ENCODE data around the gene ANK3.

The ANK3 gene

DNA sequence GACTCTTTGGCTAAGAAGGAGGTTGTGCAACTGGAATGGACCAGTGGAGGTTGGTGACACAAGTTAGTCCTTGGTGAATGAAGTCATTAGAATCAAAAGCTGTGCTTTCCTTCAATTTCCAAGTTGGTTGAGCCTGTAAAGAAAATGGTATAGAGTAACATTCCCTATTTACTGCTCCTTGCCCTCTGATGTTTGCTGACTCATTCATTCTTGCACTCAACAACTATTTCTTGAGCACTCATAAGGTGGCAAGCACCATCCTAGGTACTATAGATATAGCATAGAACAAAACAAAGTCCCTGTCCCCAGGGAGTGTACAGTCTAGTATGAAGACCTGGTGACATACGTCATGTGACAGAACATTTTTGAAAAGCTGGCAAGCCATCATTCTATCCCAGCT lies 364.4 kb downstream of the ANK3 start:
- Histone ChIP-seq H3K27ac (ENCODE audit: low read depth, low read length) (no peak overlapping the region), H3K9me3 (ENCODE audit: control insufficient read depth, insufficient read depth, low read depth, low read length) (no peaks in the 10 kb centered on the region), H3K4me1 (ENCODE audit: control insufficient read depth, insufficient read depth, low read length) (no peaks in the 10 kb centered on the region; the same call in 1 of the 2 replicates), H3K36me3 (ENCODE audit: control insufficient read depth, insufficient read depth, low read length) (no peaks in the 10 kb centered on the region), H3K27me3 (ENCODE audit: control insufficient read depth, insufficient read depth, low read length) (no peaks in the 10 kb centered on the region), H3K9ac (ENCODE audit: low read length) (no peak overlapping the region), H3K4me3 (ENCODE audit: low read depth, low read length) (no peak overlapping the region)

DNA sequence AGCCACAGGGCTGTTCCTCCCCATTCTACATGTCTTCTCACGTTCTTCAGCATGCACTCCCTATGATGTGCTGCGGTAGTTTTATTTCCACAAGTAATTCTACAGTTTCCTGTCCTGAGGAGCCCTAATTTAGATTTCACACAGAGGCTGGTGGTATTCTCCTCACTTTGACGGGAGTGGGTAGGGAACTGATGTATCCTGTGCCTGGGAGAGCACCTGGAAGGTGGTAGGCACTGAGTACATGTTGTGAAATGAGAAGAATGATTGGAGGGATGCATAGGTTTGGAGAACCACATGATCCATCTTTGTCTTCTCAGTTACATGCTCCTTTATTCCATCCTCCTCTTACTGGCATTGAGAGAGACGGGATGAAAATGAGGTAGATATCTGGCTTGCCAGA lies 365.2 kb downstream of the ANK3 start:
- no peak overlapping the region for H3K27ac ChIP-seq (ENCODE audit: low read depth, low read length)
- no peak overlapping the region for H3K9ac ChIP-seq (ENCODE audit: low read length)
- no peaks in the 10 kb centered on the region; the same call in 1 of the 2 replicates for H3K4me1 ChIP-seq (ENCODE audit: control insufficient read depth, insufficient read depth, low read length)
- no peak overlapping the region for H3K4me3 ChIP-seq (ENCODE audit: low read depth, low read length)
- H3K27me3 ChIP-seq (ENCODE audit: control insufficient read depth, insufficient read depth, low read length) = no peaks in the 10 kb centered on the region
- H3K36me3 ChIP-seq (ENCODE audit: control insufficient read depth, insufficient read depth, low read length) = no peaks in the 10 kb centered on the region
- H3K9me3 ChIP-seq (ENCODE audit: control insufficient read depth, insufficient read depth, low read depth, low read length) = no peaks in the 10 kb centered on the region

DNA sequence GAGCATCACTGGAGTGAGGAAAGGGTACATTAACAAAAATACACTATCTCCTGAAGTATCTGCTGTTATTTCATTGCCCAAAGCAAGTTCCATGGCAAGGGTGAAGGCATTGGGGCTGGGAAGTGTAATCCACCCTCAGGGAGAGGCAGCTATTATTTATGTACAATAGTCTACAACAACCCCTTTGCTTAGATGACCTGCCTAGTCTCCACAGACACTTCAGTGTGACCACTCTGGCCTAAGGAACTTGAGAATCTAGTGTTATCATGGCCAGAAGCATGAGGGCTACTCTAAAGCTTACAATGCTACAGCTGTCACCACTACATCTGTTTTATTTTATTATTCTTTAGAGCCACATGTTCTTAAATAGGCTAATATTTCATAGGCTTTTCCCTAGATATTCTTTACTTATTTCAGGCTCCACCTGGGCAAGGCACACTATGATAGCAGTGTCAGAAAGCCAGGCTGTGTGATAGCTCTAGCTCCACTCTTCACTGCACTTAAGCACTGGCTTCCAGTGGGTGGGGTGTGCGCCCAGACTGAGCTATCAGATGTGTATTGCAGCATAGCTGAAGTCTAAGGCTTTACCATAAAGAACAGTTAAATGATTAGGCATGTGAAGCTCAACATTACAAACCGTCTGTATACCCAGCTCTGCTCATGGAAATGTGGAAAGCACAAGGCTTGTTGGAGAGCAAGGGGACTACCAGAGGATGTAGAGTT lies 366.4 kb downstream of the ANK3 start:
- H3K9ac ChIP-seq (ENCODE audit: low read length) = no peak overlapping the region
- H3K27ac ChIP-seq (ENCODE audit: low read depth, low read length) = no peak overlapping the region
- H3K27me3 ChIP-seq (ENCODE audit: control insufficient read depth, insufficient read depth, low read length) = no peaks in the 10 kb centered on the region
- no peaks in the 10 kb centered on the region for H3K36me3 ChIP-seq (ENCODE audit: control insufficient read depth, insufficient read depth, low read length)
- H3K9me3 ChIP-seq (ENCODE audit: control insufficient read depth, insufficient read depth, low read depth, low read length) = no peaks in the 10 kb centered on the region
- no peak overlapping the region for H3K4me3 ChIP-seq (ENCODE audit: low read depth, low read length)
- no peaks in the 10 kb centered on the region for H3K4me1 ChIP-seq (ENCODE audit: control insufficient read depth, insufficient read depth, low read length)

DNA sequence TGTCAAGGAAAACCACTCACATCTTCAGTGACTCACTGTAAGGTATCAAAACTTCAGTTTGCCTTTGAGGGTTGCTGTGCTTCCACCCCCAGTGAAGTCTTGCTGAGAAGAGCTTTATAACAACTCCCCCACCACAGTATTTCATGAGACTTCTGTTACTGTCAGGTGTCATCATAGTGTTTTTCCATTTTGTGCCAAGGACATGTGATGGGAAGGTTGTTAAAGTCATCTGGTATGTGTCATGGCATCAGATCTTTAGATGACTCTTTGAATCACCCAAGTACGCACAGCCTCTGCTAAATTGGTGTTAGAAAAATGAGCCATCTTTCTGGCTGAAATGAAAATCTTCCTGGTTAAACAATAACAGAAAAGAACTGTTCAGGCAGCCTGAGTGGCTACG lies 368.3 kb downstream of the ANK3 start:
- Histone ChIP-seq H3K4me1 (ENCODE audit: control insufficient read depth, insufficient read depth, low read length) (no peaks in the 10 kb centered on the region), H3K9ac (ENCODE audit: low read length) (no peak overlapping the region), H3K27ac (ENCODE audit: low read depth, low read length) (no peak overlapping the region), H3K36me3 (ENCODE audit: control insufficient read depth, insufficient read depth, low read length) (no peaks in the 10 kb centered on the region), H3K9me3 (ENCODE audit: control insufficient read depth, insufficient read depth, low read depth, low read length) (no peaks in the 10 kb centered on the region), H3K27me3 (ENCODE audit: control insufficient read depth, insufficient read depth, low read length) (no peaks in the 10 kb centered on the region), H3K4me3 (ENCODE audit: low read depth, low read length) (no peak overlapping the region)

DNA sequence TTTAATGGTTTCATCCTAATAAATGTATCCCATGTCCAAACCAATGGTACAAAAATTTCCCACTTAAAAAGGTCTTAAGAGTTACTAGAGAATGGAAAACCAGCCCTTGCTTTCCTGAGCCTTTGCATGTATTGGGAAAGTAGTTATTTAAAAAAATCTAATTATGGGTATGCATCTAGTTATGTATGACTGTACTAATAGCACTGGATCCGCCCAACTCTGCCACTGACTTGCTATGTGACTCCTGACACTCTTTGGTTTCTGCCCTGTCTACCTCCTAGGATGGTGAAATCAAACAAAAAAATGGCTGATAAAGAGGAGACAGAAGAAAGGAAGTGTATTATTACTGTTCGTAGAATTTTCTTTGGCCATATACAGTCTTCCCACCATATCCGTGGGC lies 372.9 kb downstream of the ANK3 start:
- H3K27ac ChIP-seq (ENCODE audit: low read depth, low read length) = no peak overlapping the region
- H3K36me3 ChIP-seq (ENCODE audit: control insufficient read depth, insufficient read depth, low read length) = no peaks in the 10 kb centered on the region

DNA sequence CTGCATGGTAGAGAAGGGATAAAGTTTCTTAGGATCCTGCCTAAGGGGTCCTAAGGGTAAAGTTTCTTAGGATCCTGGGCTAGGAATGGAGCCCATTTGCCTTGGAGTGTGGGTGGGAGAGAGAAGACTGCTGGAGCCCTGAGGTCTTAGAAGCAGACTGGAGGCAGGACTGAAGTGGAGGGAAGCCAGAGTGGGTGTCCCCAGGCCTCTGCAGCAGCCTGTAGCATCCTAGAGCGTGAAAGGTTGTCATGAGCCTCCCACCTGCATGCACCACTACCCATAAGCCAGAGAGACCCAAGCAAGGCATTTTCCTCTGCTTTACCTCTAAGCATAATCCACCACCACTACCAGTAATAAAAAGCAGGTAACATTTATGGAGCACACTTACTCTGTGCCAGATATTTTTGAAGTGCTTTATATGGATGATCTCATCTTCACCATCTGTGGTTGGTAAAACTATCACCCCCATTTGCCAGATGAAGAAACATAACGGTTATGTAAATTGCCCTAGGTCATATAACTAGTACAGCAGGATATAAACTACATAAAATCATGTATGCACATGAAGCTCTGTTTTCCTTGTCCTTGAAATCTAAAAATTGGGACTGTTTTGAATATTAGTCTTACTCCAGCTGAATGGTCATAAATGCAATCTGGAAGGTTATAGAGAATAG lies 379.8 kb downstream of the ANK3 start:
- H3K27me3 ChIP-seq (ENCODE audit: control insufficient read depth, insufficient read depth, low read length) = no peaks in the 10 kb centered on the region
- no peak overlapping the region for H3K27ac ChIP-seq (ENCODE audit: low read depth, low read length)
- H3K9ac ChIP-seq (ENCODE audit: low read length) = no peak overlapping the region
- H3K4me3 ChIP-seq (ENCODE audit: low read depth, low read length) = no peak overlapping the region
- no peaks in the 10 kb centered on the region for H3K9me3 ChIP-seq (ENCODE audit: control insufficient read depth, insufficient read depth, low read depth, low read length)
- H3K36me3 ChIP-seq (ENCODE audit: control insufficient read depth, insufficient read depth, low read length) = no peaks in the 10 kb centered on the region
- H3K4me1 ChIP-seq (ENCODE audit: control insufficient read depth, insufficient read depth, low read length) = no peaks in the 10 kb centered on the region

More for the DNA sequence above, 372.9 kb downstream of the ANK3 start:
- H3K4me1 ChIP-seq (ENCODE audit: control insufficient read depth, insufficient read depth, low read length) = no peaks in the 10 kb centered on the region
- no peaks in the 10 kb centered on the region for H3K27me3 ChIP-seq (ENCODE audit: control insufficient read depth, insufficient read depth, low read length)
- H3K4me3 ChIP-seq (ENCODE audit: low read depth, low read length) = no peak overlapping the region
- no peak overlapping the region for H3K9ac ChIP-seq (ENCODE audit: low read length)
- 0 out of 2 replicates have a peak, but pooled peaks cover 3% of the 10 kb centered on the region for H3K9me3 ChIP-seq (ENCODE audit: control insufficient read depth, insufficient read depth, low read depth, low read length)

DNA sequence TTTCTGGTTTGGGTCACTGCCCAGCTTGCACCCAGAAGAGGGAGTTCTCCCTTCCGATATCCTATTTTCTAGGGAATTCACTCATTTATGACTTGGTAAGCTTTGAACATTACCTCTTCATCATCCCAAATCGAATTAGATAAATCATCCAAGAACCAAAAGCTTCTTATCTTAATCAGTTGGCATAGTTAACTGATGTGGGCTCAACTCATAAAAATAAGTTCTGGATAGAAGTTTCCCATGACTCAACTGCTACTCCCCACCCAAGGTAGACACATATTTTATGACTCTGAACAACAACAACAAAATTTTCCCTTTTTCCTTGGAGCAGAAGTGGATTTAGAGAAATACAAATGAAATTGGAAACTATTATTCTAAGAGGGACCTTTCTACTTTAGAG lies 380.4 kb downstream of the ANK3 start:
- peaks cover 3% of the 10 kb centered on the region for H3K4me1 ChIP-seq (ENCODE audit: control insufficient read depth, insufficient read depth, low read length)
- H3K9ac ChIP-seq (ENCODE audit: low read length) = no peak overlapping the region
- no peak overlapping the region for H3K27ac ChIP-seq (ENCODE audit: low read depth, low read length)
- H3K27me3 ChIP-seq (ENCODE audit: control insufficient read depth, insufficient read depth, low read length) = no peaks in the 10 kb centered on the region
- no peaks in the 10 kb centered on the region for H3K9me3 ChIP-seq (ENCODE audit: control insufficient read depth, insufficient read depth, low read depth, low read length)
- no peaks in the 10 kb centered on the region for H3K36me3 ChIP-seq (ENCODE audit: control insufficient read depth, insufficient read depth, low read length)
- H3K4me3 ChIP-seq (ENCODE audit: low read depth, low read length) = no peak overlapping the region

DNA sequence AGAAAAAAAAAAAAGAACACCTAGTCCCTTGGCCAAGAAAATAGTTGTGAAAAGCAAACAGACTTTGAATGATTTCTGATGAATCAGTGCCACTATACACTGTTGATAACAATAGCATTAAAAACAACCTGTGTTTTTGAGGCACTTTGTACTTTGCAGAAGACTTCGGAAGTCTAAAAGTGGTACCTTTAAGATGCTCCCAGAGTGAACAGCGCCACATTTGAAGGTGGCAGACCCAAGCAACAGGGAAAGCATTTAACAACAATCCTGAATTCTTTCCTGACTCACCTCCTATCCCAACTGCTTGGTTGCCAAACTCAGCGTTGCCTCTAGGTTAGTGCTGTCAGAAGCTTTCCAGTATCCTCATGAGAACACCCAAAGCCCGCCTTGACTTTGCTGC lies 380.9 kb downstream of the ANK3 start:
- Histone ChIP-seq H3K27me3 (ENCODE audit: control insufficient read depth, insufficient read depth, low read length) (no peaks in the 10 kb centered on the region), H3K9ac (ENCODE audit: low read length) (no peak overlapping the region), H3K4me1 (ENCODE audit: control insufficient read depth, insufficient read depth, low read length) (peaks cover 8% of the 10 kb centered on the region), H3K9me3 (ENCODE audit: control insufficient read depth, insufficient read depth, low read depth, low read length) (no peaks in the 10 kb centered on the region), H3K4me3 (ENCODE audit: low read depth, low read length) (no peak overlapping the region), H3K27ac (ENCODE audit: low read depth, low read length) (no peak overlapping the region), H3K36me3 (ENCODE audit: control insufficient read depth, insufficient read depth, low read length) (no peaks in the 10 kb centered on the region)

DNA sequence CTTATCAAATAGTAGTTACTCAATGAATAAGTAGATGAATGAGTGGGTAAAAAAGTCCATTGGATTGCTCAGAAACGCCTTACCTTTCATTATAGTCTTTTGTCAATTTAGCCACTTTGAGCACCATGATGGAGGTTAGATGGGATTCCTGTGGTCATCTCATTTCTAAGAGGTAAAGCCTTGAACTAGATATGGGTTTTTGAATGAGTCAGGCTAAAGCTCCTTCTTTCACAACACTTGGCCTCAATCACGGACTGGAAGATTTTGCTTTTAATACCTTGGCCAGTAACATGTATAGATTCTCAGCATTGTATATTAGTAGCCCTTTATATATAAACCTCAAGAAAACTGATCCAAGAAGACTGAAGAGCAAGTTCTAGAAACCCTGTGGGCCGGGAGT lies 383.6 kb downstream of the ANK3 start:
- Histone ChIP-seq H3K9ac (ENCODE audit: low read length) (no peak overlapping the region), H3K4me1 (ENCODE audit: control insufficient read depth, insufficient read depth, low read length) (peaks cover 19% of the 10 kb centered on the region), H3K36me3 (ENCODE audit: control insufficient read depth, insufficient read depth, low read length) (no peaks in the 10 kb centered on the region), H3K9me3 (ENCODE audit: control insufficient read depth, insufficient read depth, low read depth, low read length) (no peaks in the 10 kb centered on the region), H3K27me3 (ENCODE audit: control insufficient read depth, insufficient read depth, low read length) (no peaks in the 10 kb centered on the region), H3K4me3 (ENCODE audit: low read depth, low read length) (no peak overlapping the region), H3K27ac (ENCODE audit: low read depth, low read length) (no peak overlapping the region)

DNA sequence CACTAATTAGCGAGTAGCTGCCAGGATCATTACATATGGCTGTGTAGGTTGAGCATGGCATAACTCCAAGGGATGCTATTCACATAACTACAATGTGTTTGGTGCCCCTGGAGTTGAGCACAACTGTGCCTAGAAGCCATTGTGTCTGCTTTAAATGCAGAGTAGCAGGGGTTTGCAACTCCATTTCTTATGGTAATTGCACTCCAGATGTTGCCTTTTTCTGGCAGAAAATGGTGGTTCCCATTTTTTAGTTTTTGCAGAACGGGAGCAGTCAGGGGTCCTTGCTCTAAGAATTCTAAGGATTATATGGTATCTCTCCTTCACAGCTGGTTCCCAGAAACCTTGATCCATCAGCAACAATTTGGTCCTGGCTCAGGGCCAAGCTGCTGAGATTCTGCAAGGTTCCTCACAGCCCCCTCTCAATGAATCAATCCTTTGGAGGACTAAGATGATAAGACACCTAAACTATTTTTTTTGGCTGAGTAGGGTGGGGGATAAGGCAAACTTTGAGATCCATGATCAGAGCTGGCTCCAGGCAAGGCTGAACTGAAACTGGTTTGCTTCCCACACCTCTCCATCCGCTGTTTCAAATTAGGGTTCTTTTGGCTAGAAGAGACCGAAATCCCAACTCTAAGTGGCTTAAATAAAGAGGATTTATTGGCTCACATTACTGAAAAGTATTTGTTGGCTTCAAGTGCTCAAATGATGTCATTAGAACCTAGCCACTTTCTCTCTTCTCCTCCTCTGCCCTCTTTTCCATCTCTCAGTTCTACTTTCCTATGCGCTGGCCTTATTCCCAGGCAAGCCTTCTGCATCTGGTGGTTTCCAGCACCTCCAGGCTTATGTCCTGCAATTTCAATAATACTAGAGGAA lies 385.8 kb downstream of the ANK3 start:
- Histone ChIP-seq H3K4me1 (ENCODE audit: control insufficient read depth, insufficient read depth, low read length) (peaks cover 19% of the 10 kb centered on the region), H3K9ac (ENCODE audit: low read length) (peak overlapping the region; percentile 9), H3K36me3 (ENCODE audit: control insufficient read depth, insufficient read depth, low read length) (no peaks in the 10 kb centered on the region), H3K27me3 (ENCODE audit: control insufficient read depth, insufficient read depth, low read length) (no peaks in the 10 kb centered on the region), H3K27ac (ENCODE audit: low read depth, low read length) (peak overlapping the region; percentile 41; the same call in 1 of the 2 replicates), H3K9me3 (ENCODE audit: control insufficient read depth, insufficient read depth, low read depth, low read length) (no peaks in the 10 kb centered on the region), H3K4me3 (ENCODE audit: low read depth, low read length) (no peak overlapping the region)

DNA sequence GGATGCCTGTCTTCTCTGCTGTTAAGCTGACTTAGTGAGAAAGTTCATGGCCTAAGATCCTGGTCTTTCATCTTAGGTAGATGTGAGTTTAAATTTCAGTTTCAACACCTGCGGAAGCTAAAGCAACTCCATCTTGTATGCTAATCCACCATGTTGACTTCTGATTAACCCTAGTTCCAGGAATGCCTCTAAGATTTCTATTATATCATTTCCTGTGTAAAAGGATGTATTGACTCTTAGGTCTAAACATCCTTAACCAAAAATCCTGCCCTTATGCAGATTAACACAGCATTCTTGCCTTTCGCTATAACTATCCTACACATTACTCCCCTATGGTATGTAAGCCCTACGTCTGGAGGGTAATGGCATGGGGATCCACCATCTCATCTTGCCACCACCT lies 388.9 kb downstream of the ANK3 start:
- Histone ChIP-seq H3K9ac (ENCODE audit: low read length) (no peak overlapping the region), H3K27ac (ENCODE audit: low read depth, low read length) (no peak overlapping the region), H3K9me3 (ENCODE audit: control insufficient read depth, insufficient read depth, low read depth, low read length) (0 out of 2 replicates have a peak, but pooled peaks cover 4% of the 10 kb centered on the region), H3K4me1 (ENCODE audit: control insufficient read depth, insufficient read depth, low read length) (peaks cover 19% of the 10 kb centered on the region), H3K27me3 (ENCODE audit: control insufficient read depth, insufficient read depth, low read length) (no peaks in the 10 kb centered on the region), H3K4me3 (ENCODE audit: low read depth, low read length) (no peak overlapping the region), H3K36me3 (ENCODE audit: control insufficient read depth, insufficient read depth, low read length) (no peaks in the 10 kb centered on the region)
